NCI-H2196 treated with DMSO at 0.1 percent for 48 hours (cell line): ENCODE data around the gene PRCP.

Experiments used
- DNase-seq: peaks from one replicate; lab custom pipeline; 2025; ENCODE audit not compliant: unreplicated experiment; lab: John Stamatoyannopoulos, UW

The PRCP gene

GRCh38 chr11:82908311-82908710 lies 8.1 kb upstream of the PRCP start:
- no peak for DNase-seq

- DNase-seq = no peak
Observed at GRCh38 chr11:82907371-82907770, 7.1 kb upstream of the PRCP start.

- DNase-seq = no peak
Observed at GRCh38 chr11:82906931-82907330, 6.7 kb upstream of the PRCP start.

- DNase-seq = peak; percentile 69
Observed at GRCh38 chr11:82906236-82906635, 6.0 kb upstream of the PRCP start.

GRCh38 chr11:82903843-82904586 lies 3.8 kb upstream of the PRCP start:
- no peak for DNase-seq

- DNase-seq = no peak
Observed at GRCh38 chr11:82902880-82903279, 2.6 kb upstream of the PRCP start.

GRCh38 chr11:82901922-82902485 lies 1.8 kb upstream of the PRCP start:
- no peak for DNase-seq

GRCh38 chr11:82901165-82901921 lies 1.1 kb upstream of the PRCP start, which contains the start of gene DDIAS:
Gene DDIAS, plus strand, starts transcription at chr11:82901736. Its CDS starts 13,003 bp downstream, at chr11:82914739.
- DNase-seq = peak; percentile 97

- no peak for DNase-seq
Observed at GRCh38 chr11:82899957-82900276, 313 bp downstream of the PRCP start.

GRCh38 chr11:82899186-82899820 lies 927 bp downstream of the PRCP start:
- DNase-seq = no peak

- no peak for DNase-seq
Observed at GRCh38 chr11:82898241-82898640, 2.0 kb downstream of the PRCP start.

- no peak for DNase-seq
Observed at GRCh38 chr11:82896183-82896582, 4.0 kb downstream of the PRCP start.

- DNase-seq = no peak
Observed at GRCh38 chr11:82895437-82896091, 4.7 kb downstream of the PRCP start.

- DNase-seq = no peak
Observed at GRCh38 chr11:82892611-82893169, 7.5 kb downstream of the PRCP start.

GRCh38 chr11:82890936-82891335 lies 9.3 kb downstream of the PRCP start:
- no peak for DNase-seq

GRCh38 chr11:82890002-82890341 lies 10.3 kb downstream of the PRCP start:
- no peak for DNase-seq

- DNase-seq = no peak
Observed at GRCh38 chr11:82889133-82890001, 10.9 kb downstream of the PRCP start.

GRCh38 chr11:82883853-82884252 lies 16.4 kb downstream of the PRCP start:
- DNase-seq = no peak

GRCh38 chr11:82874646-82875523 lies 25.3 kb downstream of the PRCP start:
- DNase-seq = no peak
